HUES6 (cell line): ENCODE measurements around the gene TUT4.

Experiments
- H3K27ac ChIP-seq: 2 replicates; pipeline ENCODE4 v1.7.0; 2013; ENCODE audit warnings: low read depth, mild to moderate bottlenecking, low read length, inconsistent platforms
- H3K27me3 ChIP-seq: 2 replicates; pipeline ENCODE4 v1.6.1; 2013; ENCODE audit warnings: low read length; ENCODE audit not compliant: control insufficient read depth, insufficient read depth
- H3K36me3 ChIP-seq: 2 replicates; pipeline ENCODE4 v1.6.1; 2013; ENCODE audit warnings: low read length; ENCODE audit not compliant: control insufficient read depth, insufficient read depth
- H3K4me1 ChIP-seq: 2 replicates; pipeline ENCODE4 v1.6.1; 2013; ENCODE audit warnings: low read length; ENCODE audit not compliant: control insufficient read depth, insufficient read depth
- H3K4me3 ChIP-seq: 2 replicates; pipeline ENCODE4 v1.5.1; 2013; ENCODE audit warnings: low read depth, low read length
- H3K9ac ChIP-seq: one replicate; pipeline ENCODE4 v1.6.1; 2013; ENCODE audit warnings: mild to moderate bottlenecking, low read length
- H3K9me3 ChIP-seq: 2 replicates; pipeline ENCODE4 v1.6.1; 2013; ENCODE audit warnings: low read depth, low read length; ENCODE audit not compliant: control insufficient read depth, insufficient read depth

TUT4 gene

GRCh38 chr1:52502789-52503188 is 50.1 kb downstream of the TUT4 start:
- H3K27me3 ChIP-seq: no peaks in the 10 kb centered on the region
- H3K4me3 ChIP-seq: no peak overlapping the region
- peaks cover 3% of the 10 kb centered on the region; the same call in 1 of the 2 replicates for H3K9me3 ChIP-seq
- no peak overlapping the region for H3K9ac ChIP-seq
- H3K36me3 ChIP-seq: peaks cover 8% of the 10 kb centered on the region; the same call in 1 of the 2 replicates
- no peaks in the 10 kb centered on the region; the same call in 1 of the 2 replicates for H3K4me1 ChIP-seq
- no peak overlapping the region for H3K27ac ChIP-seq

- H3K27me3 ChIP-seq: no peaks in the 10 kb centered on the region
- no peak overlapping the region for H3K9ac ChIP-seq
- H3K4me3 ChIP-seq: no peak overlapping the region
- H3K9me3 ChIP-seq: no peaks in the 10 kb centered on the region
- peaks cover 14% of the 10 kb centered on the region; the same call in 1 of the 2 replicates for H3K36me3 ChIP-seq
- no peaks in the 10 kb centered on the region for H3K4me1 ChIP-seq
- no peak overlapping the region for H3K27ac ChIP-seq
Observed at GRCh38 chr1:52487632-52488031, 65.3 kb downstream of the TUT4 start.

- Histone ChIP-seq H3K9me3 (no peaks in the 10 kb centered on the region), H3K4me3 (no peak overlapping the region), H3K36me3 (peaks cover 8% of the 10 kb centered on the region), H3K4me1 (no peaks in the 10 kb centered on the region), H3K27me3 (no peaks in the 10 kb centered on the region), H3K9ac (no peak overlapping the region), H3K27ac (no peak overlapping the region)
Observed at GRCh38 chr1:52482326-52483004, 70.4 kb downstream of the TUT4 start.

GRCh38 chr1:52479076-52479475 is 73.8 kb downstream of the TUT4 start:
- H3K27me3 ChIP-seq: no peaks in the 10 kb centered on the region
- no peaks in the 10 kb centered on the region for H3K4me1 ChIP-seq
- no peak overlapping the region for H3K9ac ChIP-seq
- H3K36me3 ChIP-seq: peaks cover 27% of the 10 kb centered on the region
- no peaks in the 10 kb centered on the region for H3K9me3 ChIP-seq
- no peak overlapping the region for H3K4me3 ChIP-seq
- H3K27ac ChIP-seq: no peak overlapping the region

GRCh38 chr1:52477876-52478275 is 75.0 kb downstream of the TUT4 start:
- Histone ChIP-seq H3K27me3 (no peaks in the 10 kb centered on the region), H3K27ac (no peak overlapping the region), H3K9ac (no peak overlapping the region), H3K36me3 (peaks cover 27% of the 10 kb centered on the region), H3K9me3 (no peaks in the 10 kb centered on the region), H3K4me3 (no peak overlapping the region), H3K4me1 (no peaks in the 10 kb centered on the region)

GRCh38 chr1:52476943-52477342 is 75.9 kb downstream of the TUT4 start:
- H3K9me3 ChIP-seq: no peaks in the 10 kb centered on the region
- H3K4me3 ChIP-seq: no peak overlapping the region
- H3K4me1 ChIP-seq: no peaks in the 10 kb centered on the region
- H3K27me3 ChIP-seq: no peaks in the 10 kb centered on the region
- H3K27ac ChIP-seq: no peak overlapping the region
- peaks cover 27% of the 10 kb centered on the region for H3K36me3 ChIP-seq
- H3K9ac ChIP-seq: no peak overlapping the region

- H3K4me3 ChIP-seq: no peak overlapping the region
- no peaks in the 10 kb centered on the region for H3K27me3 ChIP-seq
- H3K4me1 ChIP-seq: no peaks in the 10 kb centered on the region
- H3K27ac ChIP-seq: no peak overlapping the region
- no peak overlapping the region for H3K9ac ChIP-seq
- peaks cover 29% of the 10 kb centered on the region for H3K36me3 ChIP-seq
- H3K9me3 ChIP-seq: no peaks in the 10 kb centered on the region
Observed at GRCh38 chr1:52474807-52475206, 78.1 kb downstream of the TUT4 start.

- Histone ChIP-seq H3K9me3 (no peaks in the 10 kb centered on the region), H3K36me3 (peaks cover 25% of the 10 kb centered on the region), H3K4me3 (no peak overlapping the region), H3K4me1 (no peaks in the 10 kb centered on the region), H3K27me3 (no peaks in the 10 kb centered on the region), H3K27ac (no peak overlapping the region), H3K9ac (no peak overlapping the region)
Observed at GRCh38 chr1:52473039-52473438, 79.9 kb downstream of the TUT4 start.

- no peaks in the 10 kb centered on the region for H3K4me1 ChIP-seq
- H3K27me3 ChIP-seq: no peaks in the 10 kb centered on the region
- H3K36me3 ChIP-seq: peaks cover 20% of the 10 kb centered on the region
- H3K27ac ChIP-seq: no peak overlapping the region
- no peaks in the 10 kb centered on the region for H3K9me3 ChIP-seq
- no peak overlapping the region for H3K4me3 ChIP-seq
- no peak overlapping the region for H3K9ac ChIP-seq
Observed at GRCh38 chr1:52472384-52472783, 80.5 kb downstream of the TUT4 start.

GRCh38 chr1:52469108-52469507 is 83.8 kb downstream of the TUT4 start:
- H3K9me3 ChIP-seq: no peaks in the 10 kb centered on the region
- H3K9ac ChIP-seq: no peak overlapping the region
- H3K27ac ChIP-seq: no peak overlapping the region
- H3K27me3 ChIP-seq: no peaks in the 10 kb centered on the region
- H3K4me3 ChIP-seq: no peak overlapping the region
- no peaks in the 10 kb centered on the region for H3K4me1 ChIP-seq
- peaks cover 2% of the 10 kb centered on the region for H3K36me3 ChIP-seq

GRCh38 chr1:52463891-52464290 is 89.0 kb downstream of the TUT4 start:
- H3K4me3 ChIP-seq: no peak overlapping the region
- no peaks in the 10 kb centered on the region for H3K36me3 ChIP-seq
- no peak overlapping the region for H3K9ac ChIP-seq
- H3K27me3 ChIP-seq: no peaks in the 10 kb centered on the region
- H3K4me1 ChIP-seq: peaks cover 17% of the 10 kb centered on the region; the same call in 1 of the 2 replicates
- no peaks in the 10 kb centered on the region for H3K9me3 ChIP-seq
- no peak overlapping the region for H3K27ac ChIP-seq
